Hepatocyte (in vitro differentiated cells): ENCODE results near the gene ABHD16A.

Experiments
- EZH2 ChIP-seq: fragments of 200-600 bp; sonication (generic); IDR thresholded peaks from 2 replicates; pipeline ENCODE4 v1.6.1; 2016; ENCODE audit warnings: antibody characterized with exemption, mild to moderate bottlenecking, borderline replicate concordance
- EZH2phosphoT487 ChIP-seq: fragments of 200-600 bp; sonication (generic); IDR thresholded peaks from one replicate; pipeline ENCODE4 v1.6.1; 2018; ENCODE audit warnings: antibody characterized with exemption, mild to moderate bottlenecking, low read depth, moderate library complexity; ENCODE audit not compliant: unreplicated experiment, severe bottlenecking
- TF ChIP-seq, protein P1 (sequence below): fragments of 200-600 bp; sonication (generic); IDR thresholded peaks from 2 replicates; pipeline ENCODE4 v1.5.1; 2016; ENCODE audit warnings: antibody characterized with exemption, mild to moderate bottlenecking; ENCODE audit not compliant: poor library complexity

- no peak for TF ChIP-seq EZH2
- TF ChIP-seq, protein P1, sequence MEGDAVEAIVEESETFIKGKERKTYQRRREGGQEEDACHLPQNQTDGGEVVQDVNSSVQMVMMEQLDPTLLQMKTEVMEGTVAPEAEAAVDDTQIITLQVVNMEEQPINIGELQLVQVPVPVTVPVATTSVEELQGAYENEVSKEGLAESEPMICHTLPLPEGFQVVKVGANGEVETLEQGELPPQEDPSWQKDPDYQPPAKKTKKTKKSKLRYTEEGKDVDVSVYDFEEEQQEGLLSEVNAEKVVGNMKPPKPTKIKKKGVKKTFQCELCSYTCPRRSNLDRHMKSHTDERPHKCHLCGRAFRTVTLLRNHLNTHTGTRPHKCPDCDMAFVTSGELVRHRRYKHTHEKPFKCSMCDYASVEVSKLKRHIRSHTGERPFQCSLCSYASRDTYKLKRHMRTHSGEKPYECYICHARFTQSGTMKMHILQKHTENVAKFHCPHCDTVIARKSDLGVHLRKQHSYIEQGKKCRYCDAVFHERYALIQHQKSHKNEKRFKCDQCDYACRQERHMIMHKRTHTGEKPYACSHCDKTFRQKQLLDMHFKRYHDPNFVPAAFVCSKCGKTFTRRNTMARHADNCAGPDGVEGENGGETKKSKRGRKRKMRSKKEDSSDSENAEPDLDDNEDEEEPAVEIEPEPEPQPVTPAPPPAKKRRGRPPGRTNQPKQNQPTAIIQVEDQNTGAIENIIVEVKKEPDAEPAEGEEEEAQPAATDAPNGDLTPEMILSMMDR = no peak
- TF ChIP-seq EZH2phosphoT487 = no peak
Observed at GRCh38 chr6:31736021-31736767, 33.1 kb upstream of the ABHD16A start, which contains the start of gene CLIC1.
